ENCODE data around the gene EPPIN. TPM values are rescaled to one million over a fixed set of nuclear protein-coding genes. Genes with fewer than 3 reads are reported as not detected.
"Not testable (repeated sequence)": the region's sequence is repeated elsewhere in the genome, so short reads cannot be mapped to it uniquely, and the experiment has no call there.

Gene EPPIN
- total and polyA plus RNA-seq, 2 donors from 2014 or later = not detected

DNA sequence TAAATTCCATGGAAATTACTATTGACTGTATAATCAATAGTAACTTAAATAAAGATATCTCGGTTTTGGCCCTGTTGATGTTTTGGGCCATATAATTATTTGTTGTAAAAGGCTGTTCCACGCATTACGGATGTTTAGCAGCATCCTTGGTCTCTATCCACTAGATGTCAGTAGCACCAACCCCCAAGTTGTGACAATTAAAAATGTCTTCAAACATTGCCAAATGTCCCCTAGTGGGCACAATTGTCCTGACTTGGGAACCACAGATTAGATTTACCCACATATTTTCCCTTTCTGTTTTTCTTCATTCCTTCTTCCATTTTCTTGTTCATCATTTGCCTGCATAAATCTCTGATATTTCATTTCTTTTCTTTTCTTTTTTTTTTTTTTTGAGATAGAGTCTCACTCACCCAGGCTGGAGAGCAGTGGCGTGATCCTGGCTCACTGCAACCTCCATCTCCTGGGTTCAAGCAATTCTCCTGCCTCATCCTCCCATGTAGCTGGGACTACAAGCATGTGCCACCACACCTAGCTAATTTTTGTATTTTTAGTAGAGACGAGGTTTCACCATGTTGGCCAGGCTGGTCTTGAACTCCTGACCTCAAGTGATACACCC, 45.5 kb upstream of the EPPIN start:
- no peak for FAIRE-seq
- no peaks in the 10 kb centered on the region for H3K9me3 ChIP-seq (ENCODE audit: control insufficient read depth in 2 of 3, insufficient read depth in 1 of 3, low read length in 3 of 3)
- TF ChIP-seq, protein P1, sequence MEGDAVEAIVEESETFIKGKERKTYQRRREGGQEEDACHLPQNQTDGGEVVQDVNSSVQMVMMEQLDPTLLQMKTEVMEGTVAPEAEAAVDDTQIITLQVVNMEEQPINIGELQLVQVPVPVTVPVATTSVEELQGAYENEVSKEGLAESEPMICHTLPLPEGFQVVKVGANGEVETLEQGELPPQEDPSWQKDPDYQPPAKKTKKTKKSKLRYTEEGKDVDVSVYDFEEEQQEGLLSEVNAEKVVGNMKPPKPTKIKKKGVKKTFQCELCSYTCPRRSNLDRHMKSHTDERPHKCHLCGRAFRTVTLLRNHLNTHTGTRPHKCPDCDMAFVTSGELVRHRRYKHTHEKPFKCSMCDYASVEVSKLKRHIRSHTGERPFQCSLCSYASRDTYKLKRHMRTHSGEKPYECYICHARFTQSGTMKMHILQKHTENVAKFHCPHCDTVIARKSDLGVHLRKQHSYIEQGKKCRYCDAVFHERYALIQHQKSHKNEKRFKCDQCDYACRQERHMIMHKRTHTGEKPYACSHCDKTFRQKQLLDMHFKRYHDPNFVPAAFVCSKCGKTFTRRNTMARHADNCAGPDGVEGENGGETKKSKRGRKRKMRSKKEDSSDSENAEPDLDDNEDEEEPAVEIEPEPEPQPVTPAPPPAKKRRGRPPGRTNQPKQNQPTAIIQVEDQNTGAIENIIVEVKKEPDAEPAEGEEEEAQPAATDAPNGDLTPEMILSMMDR (IDR thresholded peaks at IDR 0.05; ENCODE audit: borderline replicate concordance, extremely low read depth, insufficient read depth) = peak; percentile 18
- no peak overlapping the region for H3K4me3 ChIP-seq (ENCODE audit: low read length in 3 of 3)
- intact Hi-C loops (cut with DNase I) = no loop called here
- H3K27me3 ChIP-seq (ENCODE audit: control insufficient read depth, insufficient read depth, low read length) = no peaks in the 10 kb centered on the region
- no peaks in the 10 kb centered on the region for H3K36me3 ChIP-seq (ENCODE audit: control insufficient read depth in 2 of 3, insufficient read depth in 3 of 3, low read length in 3 of 3)
- no peak overlapping the region for H3K9ac ChIP-seq (ENCODE audit: low read length in 3 of 3)
- H3K4me1 ChIP-seq (ENCODE audit: control insufficient read depth in 2 of 3, insufficient read depth in 2 of 3, low read depth in 1 of 3, low read length in 3 of 3) = no peaks in the 10 kb centered on the region
- H3K27ac ChIP-seq (ENCODE audit: low read depth in 2 of 2, low read length in 2 of 2) = no peak overlapping the region
- DNase-seq = peak in 2 of 5 donors; percentile 35 to 49

GRCh38 chr20:45589725-45590124, 42.5 kb upstream of the EPPIN start:
- H3K36me3 ChIP-seq (ENCODE audit: control insufficient read depth in 2 of 3, insufficient read depth in 3 of 3, low read length in 3 of 3) = no peaks in the 10 kb centered on the region
- no peak overlapping the region for H3K27ac ChIP-seq (ENCODE audit: low read depth in 2 of 2, low read length in 2 of 2)
- H3K9me3 ChIP-seq (ENCODE audit: control insufficient read depth in 2 of 3, insufficient read depth in 1 of 3, low read length in 3 of 3) = no peaks in the 10 kb centered on the region
- FAIRE-seq (no peak), DNase-seq (no peak)
- no peaks in the 10 kb centered on the region for H3K27me3 ChIP-seq (ENCODE audit: control insufficient read depth, insufficient read depth, low read length)
- intact Hi-C loops (cut with DNase I) = no loop called here
- H3K9ac ChIP-seq (ENCODE audit: low read length in 3 of 3) = no peak overlapping the region
- TF ChIP-seq, protein P1 (IDR thresholded peaks at IDR 0.05; ENCODE audit: borderline replicate concordance, extremely low read depth, insufficient read depth) = no peak
- H3K4me3 ChIP-seq (ENCODE audit: low read length in 3 of 3) = no peak overlapping the region
- H3K4me1 ChIP-seq (ENCODE audit: control insufficient read depth in 2 of 3, insufficient read depth in 2 of 3, low read depth in 1 of 3, low read length in 3 of 3) = no peaks in the 10 kb centered on the region

GRCh38 chr20:45588800-45589199, 41.6 kb upstream of the EPPIN start:
- intact Hi-C loops (cut with DNase I) = no loop called here
- H3K27ac ChIP-seq (ENCODE audit: low read depth in 2 of 2, low read length in 2 of 2) = no peak overlapping the region
- H3K36me3 ChIP-seq (ENCODE audit: control insufficient read depth in 2 of 3, insufficient read depth in 3 of 3, low read length in 3 of 3) = no peaks in the 10 kb centered on the region
- H3K9me3 ChIP-seq (ENCODE audit: control insufficient read depth in 2 of 3, insufficient read depth in 1 of 3, low read length in 3 of 3) = no peaks in the 10 kb centered on the region
- no peak for DNase-seq
- TF ChIP-seq, protein P1 (IDR thresholded peaks at IDR 0.05; ENCODE audit: borderline replicate concordance, extremely low read depth, insufficient read depth) = no peak
- H3K27me3 ChIP-seq (ENCODE audit: control insufficient read depth, insufficient read depth, low read length) = no peaks in the 10 kb centered on the region
- H3K9ac ChIP-seq (ENCODE audit: low read length in 3 of 3) = no peak overlapping the region
- FAIRE-seq = no peak
- no peaks in the 10 kb centered on the region for H3K4me1 ChIP-seq (ENCODE audit: control insufficient read depth in 2 of 3, insufficient read depth in 2 of 3, low read depth in 1 of 3, low read length in 3 of 3)
- H3K4me3 ChIP-seq (ENCODE audit: low read length in 3 of 3) = no peak overlapping the region

GRCh38 chr20:45585986-45586385, 38.8 kb upstream of the EPPIN start:
- H3K9me3 ChIP-seq (ENCODE audit: control insufficient read depth in 2 of 3, insufficient read depth in 1 of 3, low read length in 3 of 3); FAIRE-seq; H3K4me3 ChIP-seq (ENCODE audit: low read length in 3 of 3); H3K27me3 ChIP-seq (ENCODE audit: control insufficient read depth, insufficient read depth, low read length); DNase-seq; H3K36me3 ChIP-seq (ENCODE audit: control insufficient read depth in 2 of 3, insufficient read depth in 3 of 3, low read length in 3 of 3); H3K4me1 ChIP-seq (ENCODE audit: control insufficient read depth in 2 of 3, insufficient read depth in 2 of 3, low read depth in 1 of 3, low read length in 3 of 3); H3K27ac ChIP-seq (ENCODE audit: low read depth in 2 of 2, low read length in 2 of 2); intact Hi-C loops (cut with DNase I); H3K9ac ChIP-seq (ENCODE audit: low read length in 3 of 3): not testable (repeated sequence)

GRCh38 chr20:45584294-45584693, 37.1 kb upstream of the EPPIN start:
- H3K27me3 ChIP-seq (ENCODE audit: control insufficient read depth, insufficient read depth, low read length); intact Hi-C loops (cut with DNase I); H3K9me3 ChIP-seq (ENCODE audit: control insufficient read depth in 2 of 3, insufficient read depth in 1 of 3, low read length in 3 of 3); H3K36me3 ChIP-seq (ENCODE audit: control insufficient read depth in 2 of 3, insufficient read depth in 3 of 3, low read length in 3 of 3); H3K9ac ChIP-seq (ENCODE audit: low read length in 3 of 3); H3K4me1 ChIP-seq (ENCODE audit: control insufficient read depth in 2 of 3, insufficient read depth in 2 of 3, low read depth in 1 of 3, low read length in 3 of 3); FAIRE-seq; DNase-seq; H3K4me3 ChIP-seq (ENCODE audit: low read length in 3 of 3); H3K27ac ChIP-seq (ENCODE audit: low read depth in 2 of 2, low read length in 2 of 2): not testable (repeated sequence)

All from kidney (tissue), 14 donors.